ENCODE data around the gene RIOX2.

GRCh38 chr3:97970956-97971620 lies 1.1 kb downstream of the RIOX2 start:
- TF ChIP-seq ZNF720 (CRISPR knock-in tag; IDR thresholded peaks at IDR 0.05) (no peak), POLR2A (IDR thresholded peaks at IDR 0.05; ENCODE audit: insufficient read depth in 1 of 2, low read depth in 2 of 2, low read length in 2 of 2) (no peak)

Measured in HepG2 (cell line).